ENCODE data around the gene CFAP206.
"Not testable (repeated sequence)": the region's sequence is repeated elsewhere in the genome, so short reads cannot be mapped to it uniquely, and the experiment has no call there.

CFAP206 gene

GRCh38 chr6:87426789-87427188 lies 19.0 kb downstream of the CFAP206 start:
- no peak for DNase-seq

GRCh38 chr6:87430499-87430898 lies 22.7 kb downstream of the CFAP206 start:
- no peak for DNase-seq

GRCh38 chr6:87431263-87431662 lies 23.5 kb downstream of the CFAP206 start:
- DNase-seq = no peak

GRCh38 chr6:87436435-87436834 lies 28.7 kb downstream of the CFAP206 start:
- peak; percentile 3 to 60 (median 14) for DNase-seq

- no peak for DNase-seq
These were observed 33.9 kb downstream of the CFAP206 start for GRCh38 chr6:87441711-87442110.

- DNase-seq = no peak
These were observed 36.6 kb downstream of the CFAP206 start for GRCh38 chr6:87444362-87444761.

GRCh38 chr6:87465051-87465450 lies 57.3 kb downstream of the CFAP206 start:
- DNase-seq = no peak

- DNase-seq = peak; percentile 65 to 90 (median 84)
These were observed 65.0 kb downstream of the CFAP206 start, which contains the start of gene SLC35A1 for GRCh38 chr6:87472525-87473418. TSS of gene SLC35A1 (plus strand) at chr6:87472974. CDS start at chr6:87473004, 30 bp downstream.

GRCh38 chr6:87473419-87473903 lies 65.7 kb downstream of the CFAP206 start:
- peak in 2 of 6 experiments; percentile 21 to 67 for DNase-seq

- DNase-seq = no peak
These were observed 74.2 kb downstream of the CFAP206 start for GRCh38 chr6:87481931-87482330.

- no peak for DNase-seq
These were observed 74.6 kb downstream of the CFAP206 start for GRCh38 chr6:87482366-87482765.

- peak in 1 of 6 experiments; percentile 2 for DNase-seq
These were observed 76.2 kb downstream of the CFAP206 start for GRCh38 chr6:87483929-87484328.

GRCh38 chr6:87484491-87484890 lies 76.7 kb downstream of the CFAP206 start:
- DNase-seq = no peak

- DNase-seq = no peak
These were observed 79.8 kb downstream of the CFAP206 start for GRCh38 chr6:87487555-87487954.

GRCh38 chr6:87489326-87489725 lies 81.6 kb downstream of the CFAP206 start:
- not testable (repeated sequence) for DNase-seq

GRCh38 chr6:87494761-87495422 lies 87.1 kb downstream of the CFAP206 start:
- DNase-seq = no peak

- no peak for DNase-seq
These were observed 90.3 kb downstream of the CFAP206 start for GRCh38 chr6:87498048-87498447.

GRCh38 chr6:87501809-87502572 lies 94.2 kb downstream of the CFAP206 start:
- no peak for DNase-seq

GRCh38 chr6:87504441-87504840 lies 96.7 kb downstream of the CFAP206 start:
- no peak for DNase-seq
